ENCODE results near the gene C22orf23. TPM values are rescaled to one million over a fixed set of nuclear protein-coding genes. Genes with fewer than 3 reads are reported as not detected.
A peak's percentile ranks its signal among the peaks of the same experiment; 100 is the strongest.

Gene C22orf23
- total RNA-seq, 1 donor from 2014 or later = not detected

GRCh38 chr22:37910890-37911672, 42.3 kb downstream of the C22orf23 start:
- peaks cover 5 to 29% of the 10 kb centered on the region in 2 donors for H3K36me3 ChIP-seq
- no peak for TF ChIP-seq CTCF (IDR thresholded peaks at IDR 0.05)
- intact Hi-C loops (cut with DNase I) = no loop called here
- peaks cover 0 to 12% of the 10 kb centered on the region in 2 donors for H3K4me1 ChIP-seq
- no peaks in the 10 kb centered on the region for H3K9me3 ChIP-seq
- no peaks in the 10 kb centered on the region for H3K27me3 ChIP-seq
- no peak overlapping the region for H3K4me3 ChIP-seq
- H3K27ac ChIP-seq = peak overlapping the region in 1 of 2 donors; percentile 10
- no peak for DNase-seq (ENCODE audit: low spot score in 2 of 2)

GRCh38 chr22:37909766-37910165, 43.6 kb downstream of the C22orf23 start:
- no peak for TF ChIP-seq CTCF (IDR thresholded peaks at IDR 0.05)
- DNase-seq (ENCODE audit: low spot score in 2 of 2) = no peak
- Histone ChIP-seq H3K27ac (no peak overlapping the region), H3K36me3 (peaks cover 5 to 25% of the 10 kb centered on the region in 2 donors), H3K4me3 (no peak overlapping the region), H3K4me1 (peaks cover 7 to 23% of the 10 kb centered on the region in 2 donors), H3K9me3 (no peaks in the 10 kb centered on the region), H3K27me3 (no peaks in the 10 kb centered on the region)
- intact Hi-C loops (cut with DNase I) = no loop called here

- Histone ChIP-seq H3K36me3 (peaks cover 0 to 5% of the 10 kb centered on the region in 2 donors), H3K4me1 (peaks cover 7 to 29% of the 10 kb centered on the region in 2 donors), H3K27me3 (no peaks in the 10 kb centered on the region), H3K9me3 (no peaks in the 10 kb centered on the region), H3K27ac (peak overlapping the region; percentile 86 to 92), H3K4me3 (peak overlapping the region; percentile 85 to 100)
- no peak for TF ChIP-seq CTCF (IDR thresholded peaks at IDR 0.05)
- intact Hi-C loops (cut with DNase I) = loop anchor here (2.0 kb wide), 1 partner anchor 62 kb away; the partner anchor contains the start of gene ANKRD54
- no peak for DNase-seq (ENCODE audit: low spot score in 2 of 2)
These were observed 46.1 kb downstream of the C22orf23 start for GRCh38 chr22:37907036-37907954.

GRCh38 chr22:37906364-37907008, 46.9 kb downstream of the C22orf23 start:
- H3K4me1 ChIP-seq = peaks cover 7 to 29% of the 10 kb centered on the region in 2 donors
- no peaks in the 10 kb centered on the region for H3K36me3 ChIP-seq
- no peaks in the 10 kb centered on the region for H3K27me3 ChIP-seq
- H3K9me3 ChIP-seq = no peaks in the 10 kb centered on the region
- no peak for TF ChIP-seq CTCF (IDR thresholded peaks at IDR 0.05)
- H3K27ac ChIP-seq = peak overlapping the region; percentile 86 to 92
- H3K4me3 ChIP-seq = peak overlapping the region; percentile 85 to 100
- DNase-seq (ENCODE audit: low spot score in 2 of 2) = no peak
- intact Hi-C loops (cut with DNase I) = loop anchor here (1.0 to 2.0 kb wide), 3 partner anchors 27 to 62 kb away; partner anchors contain the start of genes ANKRD54, C22orf23 and POLR2F

All from ascending aorta (tissue), 2 donors.